HTR-8/SVneo (cell line): ENCODE results near the gene ANKRD11.
"Not testable (repeated sequence)": the region's sequence is repeated elsewhere in the genome, so short reads cannot be mapped to it uniquely, and the experiment has no call there.

Experiments used
- DNase-seq: peaks from one replicate; pipeline ENCODE4 v3.0.0; 2011; ENCODE audit warnings: low spot score, mixed read lengths; ENCODE audit not compliant: insufficient read length
- FAIRE-seq: peaks from 2 replicates; lab custom pipeline; 2011; peaks lifted over from hg19 to GRCh38; lab: Jason Lieb, UNC

ANKRD11 gene

GRCh38 chr16:89278441-89279240 lies 211.7 kb downstream of the ANKRD11 start:
- FAIRE-seq, result no peak
- DNase-seq, result no peak

- FAIRE-seq (no peak), DNase-seq (no peak)
Measured at GRCh38 chr16:89277641-89278341, 212.6 kb downstream of the ANKRD11 start.

GRCh38 chr16:89277049-89277448 lies 213.3 kb downstream of the ANKRD11 start:
- no peak for DNase-seq
- no peak for FAIRE-seq

- FAIRE-seq (no peak), DNase-seq (no peak)
Measured at GRCh38 chr16:89275837-89276720, 214.3 kb downstream of the ANKRD11 start.

- no peak for DNase-seq
- FAIRE-seq, result no peak
Measured at GRCh38 chr16:89275284-89275584, 215.1 kb downstream of the ANKRD11 start.

- no peak for DNase-seq
- no peak for FAIRE-seq
Measured at GRCh38 chr16:89274561-89275283, 215.6 kb downstream of the ANKRD11 start.

- no peak for FAIRE-seq
Measured at GRCh38 chr16:89273741-89274472, 216.5 kb downstream of the ANKRD11 start.

GRCh38 chr16:89272631-89273030 lies 217.7 kb downstream of the ANKRD11 start:
- FAIRE-seq (no peak), DNase-seq (no peak)

More at GRCh38 chr16:89273741-89274472, 216.5 kb downstream of the ANKRD11 start:
- DNase-seq, result no peak

GRCh38 chr16:89270666-89271345 lies 219.6 kb downstream of the ANKRD11 start:
- FAIRE-seq (no peak), DNase-seq (no peak)

- no peak for DNase-seq
Measured at GRCh38 chr16:89269805-89270665, 220.3 kb downstream of the ANKRD11 start.

GRCh38 chr16:89268987-89269735 lies 221.2 kb downstream of the ANKRD11 start:
- DNase-seq, result no peak
- FAIRE-seq, result no peak

More at GRCh38 chr16:89269805-89270665, 220.3 kb downstream of the ANKRD11 start:
- no peak for FAIRE-seq

GRCh38 chr16:89268585-89268984 lies 221.8 kb downstream of the ANKRD11 start:
- no peak for FAIRE-seq
- DNase-seq, result no peak

GRCh38 chr16:89267746-89268145 lies 222.6 kb downstream of the ANKRD11 start:
- not testable (repeated sequence) for FAIRE-seq, DNase-seq

- FAIRE-seq, result no peak
- no peak for DNase-seq
Measured at GRCh38 chr16:89266521-89267134, 223.7 kb downstream of the ANKRD11 start.

- no peak for FAIRE-seq
- no peak for DNase-seq
Measured at GRCh38 chr16:89265647-89266046, 224.7 kb downstream of the ANKRD11 start.

GRCh38 chr16:89264800-89265550 lies 225.4 kb downstream of the ANKRD11 start:
- DNase-seq, result no peak
- no peak for FAIRE-seq
